Caco-2 (cell line): ENCODE data around the gene NDRG3. TPM values are rescaled to one million over a fixed set of nuclear protein-coding genes. Genes with fewer than 3 reads are reported as not detected.

Source experiments
- BruUV-seq: library from RNA; stranded (reverse); fragments of 400-500 nt; replicated peaks from 2 replicates; lab custom pipeline; 2021; lab: Mats Ljungman, UMichigan
- CTCF ChIA-PET: fragments of 300-600 bp; sonication (Branson Sonifier 250); formaldehyde crosslinking; loops from one replicate; lab custom pipeline; 2022; ENCODE audit warnings: antibody characterized with exemption; lab: Charles Lee
- POLR2A ChIA-PET: fragments of 300-600 bp; sonication (Branson Sonifier 250); formaldehyde crosslinking; loops from one replicate; lab custom pipeline; 2022; ENCODE audit warnings: antibody characterized with exemption; lab: Charles Lee
- DNase-seq, 2 experiments: peaks; one replicate each; pipeline versions ENCODE4 v3.0.0 to v3.0.0-alpha.2; 2020 to 2022
- H3K27me3 ChIP-seq: replicated peaks from 2 replicates; pipeline ENCODE4 v1.6.0; 2011; ENCODE audit warnings: low read length; ENCODE audit not compliant: control insufficient read depth, insufficient read depth
- H3K36me3 ChIP-seq: 2 replicates; pipeline ENCODE4 v1.5.1; 2011; ENCODE audit warnings: low read length; ENCODE audit not compliant: control insufficient read depth, insufficient read depth
- H3K4me1 ChIP-seq: fragments of 250-450 bp; sonication (Bioruptor Pico); 2 replicates; pipeline ENCODE4 v1.5.1; 2020; ENCODE audit warnings: mild to moderate bottlenecking
- H3K4me3 ChIP-seq: 2 replicates; pipeline ENCODE4 v1.5.1; 2011; ENCODE audit warnings: low read depth, mild to moderate bottlenecking, control low read depth, low read length
- H3K9me3 ChIP-seq: fragments of 250-450 bp; sonication (Bioruptor Pico); 2 replicates; pipeline ENCODE4 v1.5.1; 2020; ENCODE audit warnings: mild to moderate bottlenecking, moderate library complexity
- H3K27ac Mint-ChIP-seq: one replicate; pipeline ENCODE4 v1.8.0; 2022; ENCODE audit warnings: mixed read lengths; ENCODE audit not compliant: unreplicated experiment
- H3K27me3 Mint-ChIP-seq: one replicate; pipeline ENCODE4 v1.8.0; 2022; ENCODE audit warnings: mixed read lengths; ENCODE audit not compliant: insufficient read depth, unreplicated experiment
- H3K36me3 Mint-ChIP-seq: one replicate; pipeline ENCODE4 v1.8.0; 2022; ENCODE audit warnings: mild to moderate bottlenecking, mixed read lengths; ENCODE audit not compliant: insufficient read depth, unreplicated experiment
- H3K4me1 Mint-ChIP-seq: one replicate; pipeline ENCODE4 v1.8.0; 2022; ENCODE audit warnings: low read depth, mixed read lengths; ENCODE audit not compliant: unreplicated experiment
- H3K4me3 Mint-ChIP-seq: one replicate; pipeline ENCODE4 v1.8.0; 2022; ENCODE audit warnings: mild to moderate bottlenecking, moderate library complexity, mixed read lengths; ENCODE audit not compliant: unreplicated experiment
- H3K9me3 Mint-ChIP-seq: one replicate; pipeline ENCODE4 v1.8.0; 2022; ENCODE audit warnings: mixed read lengths; ENCODE audit not compliant: unreplicated experiment
- intact Hi-C: fragments of 100-400 bp; cut with micrococcal nuclease; formaldehyde crosslinking; loops from one replicate; pipeline ENCODE4 v1.10.0; 2022; ENCODE audit not compliant: unreplicated experiment
- total RNA-seq: library from RNA; stranded (reverse); gene quantifications from 2 replicates; pipeline ENCODE4 v1.2.3, GENCODE V29; 2022
- TF ChIP-seq, protein P1 (sequence below), 2 experiments: fragments of 200-600 bp in 1 of 2; IDR thresholded peaks; 1 replicate in 1 of 2; 2 replicates in 1 of 2; pipeline versions ENCODE4 v1.5.1 to v1.8.0; 2011 to 2022; ENCODE audit warnings: antibody characterized with exemption in 1 of 2, control low read depth in 1 of 2, inconsistent platforms in 1 of 2, low read depth in 1 of 2, low read length in 1 of 2, mild to moderate bottlenecking in 1 of 2, moderate library complexity in 1 of 2; ENCODE audit not compliant: insufficient read depth in 1 of 2, severe bottlenecking in 1 of 2, unreplicated experiment in 1 of 2

Gene NDRG3
- total RNA-seq, 1 experiment from 2014 or later: 41.5 TPM

DNA sequence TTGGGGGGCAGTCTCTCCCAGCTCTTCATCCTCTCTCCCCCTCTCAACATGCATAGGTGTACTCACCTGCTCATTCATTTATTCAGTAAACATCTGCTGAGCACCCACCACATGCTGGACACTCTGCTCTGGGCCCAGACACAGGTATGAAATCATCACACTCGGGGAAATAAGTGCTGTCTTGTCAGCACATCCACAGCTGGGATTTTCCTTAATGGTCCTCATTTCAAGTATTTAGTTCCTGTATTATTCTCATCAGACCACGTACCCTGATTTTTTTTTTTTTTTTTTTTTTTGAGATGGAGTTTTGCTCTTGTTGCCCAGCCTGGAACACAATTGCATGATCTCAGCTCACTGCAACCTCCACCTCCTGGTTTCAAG, 121.0 kb downstream of the NDRG3 start:
- H3K36me3 Mint-ChIP-seq: no peaks in the 10 kb centered on the region
- H3K4me3 ChIP-seq: no peak overlapping the region
- H3K27me3 Mint-ChIP-seq: no peaks in the 10 kb centered on the region
- BruUV-seq: no TSS peak
- CTCF ChIA-PET: interaction anchor here (0.6 to 1.3 kb wide), 7 partner anchors 12 to 667 kb away, joined by 3 to 7 read pairs (median 4); partner anchors contain the start of gene RAB5IF
- no peak overlapping the region for H3K4me3 Mint-ChIP-seq
- no peaks in the 10 kb centered on the region for H3K9me3 ChIP-seq
- DNase-seq: no peak
- TF ChIP-seq, protein P1, sequence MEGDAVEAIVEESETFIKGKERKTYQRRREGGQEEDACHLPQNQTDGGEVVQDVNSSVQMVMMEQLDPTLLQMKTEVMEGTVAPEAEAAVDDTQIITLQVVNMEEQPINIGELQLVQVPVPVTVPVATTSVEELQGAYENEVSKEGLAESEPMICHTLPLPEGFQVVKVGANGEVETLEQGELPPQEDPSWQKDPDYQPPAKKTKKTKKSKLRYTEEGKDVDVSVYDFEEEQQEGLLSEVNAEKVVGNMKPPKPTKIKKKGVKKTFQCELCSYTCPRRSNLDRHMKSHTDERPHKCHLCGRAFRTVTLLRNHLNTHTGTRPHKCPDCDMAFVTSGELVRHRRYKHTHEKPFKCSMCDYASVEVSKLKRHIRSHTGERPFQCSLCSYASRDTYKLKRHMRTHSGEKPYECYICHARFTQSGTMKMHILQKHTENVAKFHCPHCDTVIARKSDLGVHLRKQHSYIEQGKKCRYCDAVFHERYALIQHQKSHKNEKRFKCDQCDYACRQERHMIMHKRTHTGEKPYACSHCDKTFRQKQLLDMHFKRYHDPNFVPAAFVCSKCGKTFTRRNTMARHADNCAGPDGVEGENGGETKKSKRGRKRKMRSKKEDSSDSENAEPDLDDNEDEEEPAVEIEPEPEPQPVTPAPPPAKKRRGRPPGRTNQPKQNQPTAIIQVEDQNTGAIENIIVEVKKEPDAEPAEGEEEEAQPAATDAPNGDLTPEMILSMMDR (IDR thresholded peaks at IDR 0.05; ENCODE audit: insufficient read depth in 1 of 2, low read depth in 1 of 2, low read length in 1 of 2, severe bottlenecking in 1 of 2, unreplicated experiment in 1 of 2): no peak
- POLR2A ChIA-PET: interaction anchor here (0.7 kb wide), 1 partner anchor 292 kb away, joined by 8 read pairs; no protein-coding TSS in a partner anchor
- no peak overlapping the region for H3K27ac Mint-ChIP-seq
- intact Hi-C loops: no loop called here
- H3K9me3 Mint-ChIP-seq: no peaks in the 10 kb centered on the region
- H3K36me3 ChIP-seq: no peaks in the 10 kb centered on the region
- H3K27me3 ChIP-seq: no peaks in the 10 kb centered on the region
- peaks cover 7% of the 10 kb centered on the region for H3K4me1 Mint-ChIP-seq
- peaks cover 7% of the 10 kb centered on the region; the same call in 1 of the 2 replicates for H3K4me1 ChIP-seq

DNA sequence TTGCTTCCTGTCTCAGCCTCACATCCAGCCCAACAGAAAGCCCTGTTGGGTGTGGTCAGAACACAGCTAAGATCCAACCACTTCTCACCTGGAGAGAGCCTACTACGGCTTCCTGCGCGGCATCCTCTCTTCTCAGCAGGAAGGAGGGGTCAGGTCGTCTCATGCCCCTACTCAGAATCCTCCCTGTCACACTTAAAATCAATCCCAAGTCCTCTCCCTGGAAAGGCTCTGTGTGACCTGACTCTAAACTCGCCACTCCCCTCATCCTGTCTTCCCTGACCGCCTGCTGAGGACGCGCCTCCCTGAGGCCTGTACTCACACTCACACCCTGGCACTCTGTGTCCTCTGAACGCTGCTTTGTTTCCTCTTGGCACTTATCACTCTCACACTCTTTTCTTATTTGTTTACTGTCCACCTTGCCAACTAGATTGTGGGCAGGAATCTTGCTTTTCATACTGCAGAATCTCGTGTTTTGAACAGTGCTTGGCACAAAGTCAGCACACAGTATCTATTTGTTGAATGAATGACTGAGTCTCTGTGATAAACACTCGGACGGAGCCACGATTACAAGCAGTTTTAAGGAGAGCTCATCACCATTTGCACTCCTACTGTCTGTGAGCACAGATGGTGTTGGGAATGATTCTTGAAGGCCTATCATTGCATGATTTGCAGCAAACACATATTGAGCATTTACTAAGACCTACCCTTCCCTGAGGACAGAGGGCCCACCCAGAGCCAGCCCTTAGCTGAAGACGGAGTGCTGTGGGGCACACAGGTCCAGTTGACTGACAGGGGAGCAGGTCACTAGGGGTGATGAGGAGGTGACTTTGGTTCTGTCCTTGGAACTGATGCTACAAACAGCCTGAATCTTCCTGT, 121.6 kb downstream of the NDRG3 start:
- Mint-ChIP-seq H3K4me1 (peaks cover 7% of the 10 kb centered on the region), H3K36me3 (no peaks in the 10 kb centered on the region)

GRCh38 chr20:36623444-36623843, 122.4 kb downstream of the NDRG3 start:
- Mint-ChIP-seq H3K36me3 (no peaks in the 10 kb centered on the region), H3K27me3 (no peaks in the 10 kb centered on the region), H3K9me3 (no peaks in the 10 kb centered on the region), H3K4me1 (peaks cover 7% of the 10 kb centered on the region), H3K27ac (no peak overlapping the region), H3K4me3 (no peak overlapping the region)
- POLR2A ChIA-PET: interaction anchor here (0.7 kb wide), 1 partner anchor 1345 kb away, joined by 5 read pairs; the partner anchor contains the start of gene MMP24OS
- H3K4me3 ChIP-seq: no peak overlapping the region
- intact Hi-C loops: no loop called here
- no peaks in the 10 kb centered on the region for H3K27me3 ChIP-seq
- no TSS peak for BruUV-seq
- CTCF ChIA-PET: interaction anchor here (0.7 kb wide), 1 partner anchor 14 kb away, joined by 6 read pairs; no protein-coding TSS in a partner anchor
- TF ChIP-seq, protein P1 (IDR thresholded peaks at IDR 0.05; ENCODE audit: insufficient read depth in 1 of 2, low read depth in 1 of 2, low read length in 1 of 2, severe bottlenecking in 1 of 2, unreplicated experiment in 1 of 2): no peak
- H3K36me3 ChIP-seq: no peaks in the 10 kb centered on the region
- peaks cover 7% of the 10 kb centered on the region; the same call in 1 of the 2 replicates for H3K4me1 ChIP-seq
- DNase-seq: no peak
- H3K9me3 ChIP-seq: no peaks in the 10 kb centered on the region

More for the DNA sequence above, 121.6 kb downstream of the NDRG3 start:
- H3K27ac Mint-ChIP-seq: no peak overlapping the region
- no peaks in the 10 kb centered on the region for H3K9me3 ChIP-seq
- ChIA-PET POLR2A (no interaction called here), CTCF (interaction anchor here (0.6 to 1.3 kb wide), 5 partner anchors 11 to 666 kb away, joined by 3 to 4 read pairs (median 4); partner anchors contain the start of gene RAB5IF)
- no peak overlapping the region for H3K4me3 ChIP-seq
- H3K9me3 Mint-ChIP-seq: no peaks in the 10 kb centered on the region
- no peaks in the 10 kb centered on the region for H3K36me3 ChIP-seq
- DNase-seq: no peak
- no peak overlapping the region for H3K4me3 Mint-ChIP-seq
- TF ChIP-seq, protein P1 (IDR thresholded peaks at IDR 0.05; ENCODE audit: insufficient read depth in 1 of 2, low read depth in 1 of 2, low read length in 1 of 2, severe bottlenecking in 1 of 2, unreplicated experiment in 1 of 2): no peak
- no peaks in the 10 kb centered on the region for H3K27me3 Mint-ChIP-seq
- intact Hi-C loops: no loop called here
- no peaks in the 10 kb centered on the region for H3K27me3 ChIP-seq
- BruUV-seq: no TSS peak
- H3K4me1 ChIP-seq: peaks cover 7% of the 10 kb centered on the region; the same call in 1 of the 2 replicates
